Glutamatergic neuron (in vitro differentiated cells): ENCODE measurements around the gene CSTF1. TPM values are rescaled to one million over a fixed set of nuclear protein-coding genes. Genes with fewer than 3 reads are reported as not detected.

ENCODE experiments used
- DNase-seq: peaks from one replicate; pipeline ENCODE4 v3.0.0; 2022
- H3K27ac Mint-ChIP-seq: one replicate; pipeline ENCODE4 v1.8.0; 2020; ENCODE audit warnings: mild to moderate bottlenecking, mixed read lengths, inconsistent platforms; ENCODE audit not compliant: unreplicated experiment
- H3K27me3 Mint-ChIP-seq: one replicate; pipeline ENCODE4 v1.8.0; 2020; ENCODE audit warnings: mild to moderate bottlenecking, moderate library complexity, mixed read lengths, inconsistent platforms; ENCODE audit not compliant: unreplicated experiment
- H3K36me3 Mint-ChIP-seq: one replicate; pipeline ENCODE4 v1.8.0; 2020; ENCODE audit warnings: mild to moderate bottlenecking, mixed read lengths, inconsistent platforms; ENCODE audit not compliant: unreplicated experiment
- H3K4me1 Mint-ChIP-seq: one replicate; pipeline ENCODE4 v1.8.0; 2020; ENCODE audit warnings: mild to moderate bottlenecking, low read depth, mixed read lengths, inconsistent platforms; ENCODE audit not compliant: unreplicated experiment
- H3K4me3 Mint-ChIP-seq: one replicate; pipeline ENCODE4 v1.8.0; 2020; ENCODE audit warnings: mild to moderate bottlenecking, mixed read lengths, inconsistent platforms; ENCODE audit not compliant: unreplicated experiment
- H3K9me3 Mint-ChIP-seq: one replicate; pipeline ENCODE4 v1.8.0; 2020; ENCODE audit warnings: mild to moderate bottlenecking, moderate library complexity, mixed read lengths, inconsistent platforms; ENCODE audit not compliant: unreplicated experiment
- CTCF ChIP-seq: fragments of 200-600 bp; sonication (generic); IDR thresholded peaks from one replicate; pipeline ENCODE4 v1.5.0; 2021; ENCODE audit not compliant: partially characterized antibody, unreplicated experiment
- total RNA-seq: library from RNA; stranded (reverse); fragmentation: NEBNext Ultra II Directional; extraction: Animal tissue kit (Norgen Biotek cat#: 25700); gene quantifications from one replicate; pipeline ENCODE4 v1.2.1, GENCODE V29; 2021; ENCODE audit not compliant: unreplicated experiment

CSTF1 gene
- total RNA-seq, 1 donor from 2014 or later, result 25.6 TPM

- Mint-ChIP-seq H3K4me1 (no peaks in the 10 kb centered on the region), H3K27ac (no peak overlapping the region), H3K9me3 (no peaks in the 10 kb centered on the region), H3K27me3 (peaks cover 4% of the 10 kb centered on the region), H3K36me3 (no peaks in the 10 kb centered on the region), H3K4me3 (no peak overlapping the region)
- no peak for TF ChIP-seq CTCF
- no peak for DNase-seq
Observed at GRCh38 chr20:56353356-56353755, 39.1 kb upstream of the CSTF1 start.

DNA sequence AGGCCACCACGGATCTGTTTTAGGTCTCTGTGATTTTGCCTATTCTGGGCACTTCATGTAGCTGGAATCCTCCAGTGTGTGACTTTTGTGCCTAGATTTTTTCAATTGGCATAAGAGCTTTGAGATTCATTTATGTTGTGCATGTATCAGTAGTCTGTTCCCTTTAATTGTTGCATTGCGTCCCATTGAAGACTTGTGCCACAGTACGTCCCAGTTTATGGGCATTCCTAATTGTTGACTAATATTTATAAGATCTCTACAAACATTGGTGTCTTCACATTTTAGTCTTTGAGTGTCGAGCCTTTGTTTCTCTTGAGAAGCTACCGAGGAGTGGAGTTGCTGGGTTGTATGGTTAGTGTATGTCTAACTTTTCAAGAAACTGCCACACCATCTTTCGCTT, 34.4 kb upstream of the CSTF1 start:
- H3K4me3 Mint-ChIP-seq, result peak overlapping the region; percentile 75
- peaks cover 3% of the 10 kb centered on the region for H3K9me3 Mint-ChIP-seq
- H3K27ac Mint-ChIP-seq, result no peak overlapping the region
- DNase-seq, result no peak
- H3K36me3 Mint-ChIP-seq, result no peaks in the 10 kb centered on the region
- peaks cover 18% of the 10 kb centered on the region for H3K4me1 Mint-ChIP-seq
- H3K27me3 Mint-ChIP-seq, result peaks cover 5% of the 10 kb centered on the region
- TF ChIP-seq CTCF, result no peak

DNA sequence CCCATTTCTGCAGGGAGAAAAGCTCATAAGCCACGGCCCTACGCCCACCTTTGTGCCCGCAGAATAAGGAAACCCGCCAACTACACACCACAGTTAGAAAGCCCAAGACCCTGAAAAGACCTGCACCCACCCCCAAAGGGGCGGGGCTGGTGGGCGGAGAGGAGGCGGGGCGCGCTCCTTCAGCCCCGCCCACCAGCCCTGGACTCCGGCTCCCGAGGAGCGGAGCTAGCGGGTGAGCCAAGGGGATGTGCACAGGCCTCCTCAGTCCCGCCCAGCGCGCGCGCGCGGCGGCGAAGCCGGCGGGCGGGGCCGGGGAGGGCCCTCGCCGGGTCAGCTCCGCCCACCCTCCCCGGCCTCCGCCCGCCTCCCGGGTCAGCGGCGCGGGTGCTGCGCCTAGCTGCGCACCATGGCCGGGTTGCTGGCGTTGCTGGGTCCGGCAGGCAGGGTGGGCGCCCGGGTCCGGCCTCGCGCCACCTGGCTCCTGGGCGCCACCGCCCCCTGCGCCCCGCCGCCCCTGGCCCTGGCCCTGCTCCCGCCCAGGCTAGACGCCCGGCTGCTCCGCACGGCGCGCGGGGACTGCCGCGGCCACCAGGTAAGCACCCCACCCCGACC, 33.7 kb upstream of the CSTF1 start, which contains the start of gene FAM210B:
Gene FAM210B (plus strand): TSS at position 375 of the 612 bp plus-strand sequence. CDS start 32 bp downstream, at position 407.
- no peak for TF ChIP-seq CTCF
- Mint-ChIP-seq H3K27me3 (peaks cover 7% of the 10 kb centered on the region), H3K27ac (peak within 1 kb of the TSS; percentile 93), H3K9me3 (peaks cover 3% of the 10 kb centered on the region), H3K4me3 (peak within 1 kb of the TSS; percentile 95), H3K4me1 (peaks cover 18% of the 10 kb centered on the region), H3K36me3 (no peaks in the 10 kb centered on the region)
- DNase-seq, result peak; percentile 90

- peak overlapping the region; percentile 93 for H3K27ac Mint-ChIP-seq
- no peaks in the 10 kb centered on the region for H3K36me3 Mint-ChIP-seq
- DNase-seq, result peak; percentile 50
- H3K4me3 Mint-ChIP-seq, result peak overlapping the region; percentile 95
- no peak for TF ChIP-seq CTCF
- H3K27me3 Mint-ChIP-seq, result peaks cover 9% of the 10 kb centered on the region
- peaks cover 18% of the 10 kb centered on the region for H3K4me1 Mint-ChIP-seq
- peaks cover 3% of the 10 kb centered on the region for H3K9me3 Mint-ChIP-seq
Observed at GRCh38 chr20:56359212-56360132, 33.0 kb upstream of the CSTF1 start.
